ENCODE results near the gene EIF4G3.

DNA sequence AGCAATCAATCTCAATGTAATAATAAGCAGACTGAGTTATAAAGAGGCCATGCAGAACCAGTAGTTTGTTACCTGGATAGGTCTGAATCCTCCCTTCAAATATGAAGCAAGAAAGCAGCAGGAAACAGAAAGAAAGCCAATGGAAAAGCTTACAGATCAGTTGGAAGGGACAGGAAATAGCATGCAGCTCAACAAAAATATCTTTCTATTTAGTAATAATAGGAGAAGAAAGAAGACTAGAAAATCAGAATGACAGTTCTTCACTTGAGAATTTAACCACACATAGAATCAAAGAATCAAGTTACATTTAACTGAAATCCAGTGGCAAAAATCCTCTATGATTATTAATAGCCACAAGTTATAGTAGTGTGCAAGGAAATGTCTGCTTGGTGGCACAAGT is 194.4 kb downstream of the EIF4G3 start:
- TF ChIP-seq, protein P1, sequence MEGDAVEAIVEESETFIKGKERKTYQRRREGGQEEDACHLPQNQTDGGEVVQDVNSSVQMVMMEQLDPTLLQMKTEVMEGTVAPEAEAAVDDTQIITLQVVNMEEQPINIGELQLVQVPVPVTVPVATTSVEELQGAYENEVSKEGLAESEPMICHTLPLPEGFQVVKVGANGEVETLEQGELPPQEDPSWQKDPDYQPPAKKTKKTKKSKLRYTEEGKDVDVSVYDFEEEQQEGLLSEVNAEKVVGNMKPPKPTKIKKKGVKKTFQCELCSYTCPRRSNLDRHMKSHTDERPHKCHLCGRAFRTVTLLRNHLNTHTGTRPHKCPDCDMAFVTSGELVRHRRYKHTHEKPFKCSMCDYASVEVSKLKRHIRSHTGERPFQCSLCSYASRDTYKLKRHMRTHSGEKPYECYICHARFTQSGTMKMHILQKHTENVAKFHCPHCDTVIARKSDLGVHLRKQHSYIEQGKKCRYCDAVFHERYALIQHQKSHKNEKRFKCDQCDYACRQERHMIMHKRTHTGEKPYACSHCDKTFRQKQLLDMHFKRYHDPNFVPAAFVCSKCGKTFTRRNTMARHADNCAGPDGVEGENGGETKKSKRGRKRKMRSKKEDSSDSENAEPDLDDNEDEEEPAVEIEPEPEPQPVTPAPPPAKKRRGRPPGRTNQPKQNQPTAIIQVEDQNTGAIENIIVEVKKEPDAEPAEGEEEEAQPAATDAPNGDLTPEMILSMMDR (IDR thresholded peaks at IDR 0.05; ENCODE audit: extremely low read depth in 1 of 2, insufficient read depth in 1 of 2, low read depth in 1 of 2, low read length in 2 of 2): no peak
- no peak for TF ChIP-seq EZH2 (IDR thresholded peaks at IDR 0.05; ENCODE audit: borderline replicate concordance, low read depth, low read length, severe bottlenecking)
- TF ChIP-seq, protein P2, sequence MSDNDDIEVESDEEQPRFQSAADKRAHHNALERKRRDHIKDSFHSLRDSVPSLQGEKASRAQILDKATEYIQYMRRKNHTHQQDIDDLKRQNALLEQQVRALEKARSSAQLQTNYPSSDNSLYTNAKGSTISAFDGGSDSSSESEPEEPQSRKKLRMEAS (IDR thresholded peaks at IDR 0.05; ENCODE audit: insufficient read depth, insufficient read length): no peak
- TF ChIP-seq POLR2AphosphoS5 (IDR thresholded peaks at IDR 0.05; ENCODE audit: insufficient read depth, low read depth, low read length): no peak
- no peak for TF ChIP-seq MYC (IDR thresholded peaks at IDR 0.05; ENCODE audit: low read depth, low read length)
- TF ChIP-seq JUN (IDR thresholded peaks at IDR 0.05; ENCODE audit: borderline replicate concordance, insufficient read depth, insufficient read length, low read depth): no peak

Measured in endothelial cell of umbilical vein (primary cell).